ENCODE results near the gene NMNAT3. TPM values are rescaled to one million over a fixed set of nuclear protein-coding genes. Genes with fewer than 3 reads are reported as not detected.

The NMNAT3 gene
- total and polyA plus RNA-seq, 2 experiments from 2014 or later = 8.3 to 9.2 TPM

- no peak overlapping the region for H3K27ac ChIP-seq (ENCODE audit: low read depth)
- DNase-seq (ENCODE audit: low spot score) (no peak), ATAC-seq (no peak)
- no peaks in the 10 kb centered on the region for H3K36me3 ChIP-seq (ENCODE audit: insufficient read depth)
- 0 out of 2 replicates have a peak, but pooled peaks cover 4% of the 10 kb centered on the region for H4K20me1 ChIP-seq (replicated peaks; ENCODE audit: insufficient read depth)
- H3K4me3 ChIP-seq = peak overlapping the region; percentile 88
- no peaks in the 10 kb centered on the region for H3K79me2 ChIP-seq (replicated peaks; ENCODE audit: insufficient read depth)
- no peaks in the 10 kb centered on the region for H3K36me3 Mint-ChIP-seq (ENCODE audit: low read depth)
- H3F3A ChIP-seq (replicated peaks; ENCODE audit: low read depth) = no peaks in the 10 kb centered on the region
- peaks cover 24% of the 10 kb centered on the region for H3K27me3 Mint-ChIP-seq (ENCODE audit: insufficient read depth, low read depth, poor library complexity)
- peaks cover 37% of the 10 kb centered on the region for H3K4me1 ChIP-seq (ENCODE audit: insufficient read depth)
- H3K4me1 Mint-ChIP-seq = peaks cover 38% of the 10 kb centered on the region
- no peaks in the 10 kb centered on the region for H3K9me2 ChIP-seq (ENCODE audit: insufficient read depth)
- peak overlapping the region; percentile 73 for H3K4me3 Mint-ChIP-seq
- TF ChIP-seq NANOG (IDR thresholded peaks at IDR 0.05; ENCODE audit: borderline replicate concordance) (no peak), POLR2AphosphoS5 (IDR thresholded peaks at IDR 0.05; ENCODE audit: low read depth) (no peak), EZH2phosphoT487 (IDR thresholded peaks at IDR 0.05; ENCODE audit: unreplicated experiment) (no peak), STAT1 (IDR thresholded peaks at IDR 0.05; ENCODE audit: unreplicated experiment) (no peak), ZNF331 (CRISPR knock-in tag; IDR thresholded peaks at IDR 0.05; ENCODE audit: low read depth) (no peak), CTCF (conservative IDR thresholded peaks at IDR 0.05; ENCODE audit: low read depth in 2 of 2) (no peak), EZH2 (IDR thresholded peaks at IDR 0.05; ENCODE audit: low read depth, unreplicated experiment) (no peak), JUNB (IDR thresholded peaks at IDR 0.05; ENCODE audit: unreplicated experiment) (no peak), CREB1 (CRISPR knock-in tag; IDR thresholded peaks at IDR 0.05; ENCODE audit: low read depth) (no peak), ZNF462 (CRISPR knock-in tag; IDR thresholded peaks at IDR 0.05) (no peak), ZNF114 (CRISPR knock-in tag; IDR thresholded peaks at IDR 0.05) (no peak), ETS1 (IDR thresholded peaks at IDR 0.05) (no peak)
- TF ChIP-seq, protein P1, sequence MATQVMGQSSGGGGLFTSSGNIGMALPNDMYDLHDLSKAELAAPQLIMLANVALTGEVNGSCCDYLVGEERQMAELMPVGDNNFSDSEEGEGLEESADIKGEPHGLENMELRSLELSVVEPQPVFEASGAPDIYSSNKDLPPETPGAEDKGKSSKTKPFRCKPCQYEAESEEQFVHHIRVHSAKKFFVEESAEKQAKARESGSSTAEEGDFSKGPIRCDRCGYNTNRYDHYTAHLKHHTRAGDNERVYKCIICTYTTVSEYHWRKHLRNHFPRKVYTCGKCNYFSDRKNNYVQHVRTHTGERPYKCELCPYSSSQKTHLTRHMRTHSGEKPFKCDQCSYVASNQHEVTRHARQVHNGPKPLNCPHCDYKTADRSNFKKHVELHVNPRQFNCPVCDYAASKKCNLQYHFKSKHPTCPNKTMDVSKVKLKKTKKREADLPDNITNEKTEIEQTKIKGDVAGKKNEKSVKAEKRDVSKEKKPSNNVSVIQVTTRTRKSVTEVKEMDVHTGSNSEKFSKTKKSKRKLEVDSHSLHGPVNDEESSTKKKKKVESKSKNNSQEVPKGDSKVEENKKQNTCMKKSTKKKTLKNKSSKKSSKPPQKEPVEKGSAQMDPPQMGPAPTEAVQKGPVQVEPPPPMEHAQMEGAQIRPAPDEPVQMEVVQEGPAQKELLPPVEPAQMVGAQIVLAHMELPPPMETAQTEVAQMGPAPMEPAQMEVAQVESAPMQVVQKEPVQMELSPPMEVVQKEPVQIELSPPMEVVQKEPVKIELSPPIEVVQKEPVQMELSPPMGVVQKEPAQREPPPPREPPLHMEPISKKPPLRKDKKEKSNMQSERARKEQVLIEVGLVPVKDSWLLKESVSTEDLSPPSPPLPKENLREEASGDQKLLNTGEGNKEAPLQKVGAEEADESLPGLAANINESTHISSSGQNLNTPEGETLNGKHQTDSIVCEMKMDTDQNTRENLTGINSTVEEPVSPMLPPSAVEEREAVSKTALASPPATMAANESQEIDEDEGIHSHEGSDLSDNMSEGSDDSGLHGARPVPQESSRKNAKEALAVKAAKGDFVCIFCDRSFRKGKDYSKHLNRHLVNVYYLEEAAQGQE (IDR thresholded peaks at IDR 0.05; ENCODE audit: unreplicated experiment) = no peak
- H3K9me3 Mint-ChIP-seq = no peaks in the 10 kb centered on the region
- H3K27ac Mint-ChIP-seq = no peak overlapping the region
- peaks cover 18% of the 10 kb centered on the region for H3K27me3 ChIP-seq (ENCODE audit: insufficient read depth)
- H2AFZ ChIP-seq = peak overlapping the region; percentile 94
- H3K4me2 ChIP-seq = peak overlapping the region; percentile 90
Measured at GRCh38 chr3:139676632-139677387, 962 bp downstream of the NMNAT3 start.

Data from GM23338 (cell line).